A172 (cell line): ENCODE measurements around the gene TPRA1. TPM values are rescaled to one million over a fixed set of nuclear protein-coding genes. Genes with fewer than 3 reads are reported as not detected.
A peak's percentile ranks its signal among the peaks of the same experiment; 100 is the strongest.
"Not testable (repeated sequence)": the region's sequence is repeated elsewhere in the genome, so short reads cannot be mapped to it uniquely, and the experiment has no call there.

Experiments
- DNase-seq: peaks from one replicate; pipeline ENCODE4 v3.0.0-alpha.2; 2015; ENCODE audit warnings: low spot score
- total RNA-seq: library from RNA; depleted of rRNA; stranded (reverse); fragments of >200 nt; shearing (Covaris generic); gene quantifications from 2 replicates; pipeline ENCODE4 v1.2.3, GENCODE V29; 2014; rRNA removed

The TPRA1 gene
- total RNA-seq, 1 experiment from 2014 or later, result 61.8 TPM

GRCh38 chr3:127536830-127537812 lies 53.4 kb downstream of the TPRA1 start:
- no peak for DNase-seq

- DNase-seq, result no peak
Measured at GRCh38 chr3:127535901-127536829, 54.4 kb downstream of the TPRA1 start.

GRCh38 chr3:127535106-127535785 lies 55.3 kb downstream of the TPRA1 start:
- DNase-seq, result no peak

- no peak for DNase-seq
Measured at GRCh38 chr3:127534564-127534963, 56.0 kb downstream of the TPRA1 start.

GRCh38 chr3:127534161-127534451 lies 56.4 kb downstream of the TPRA1 start:
- DNase-seq, result no peak

- DNase-seq, result no peak
Measured at GRCh38 chr3:127532561-127533203, 57.9 kb downstream of the TPRA1 start.

GRCh38 chr3:127531821-127532220 lies 58.7 kb downstream of the TPRA1 start:
- DNase-seq, result no peak

GRCh38 chr3:127530863-127531262 lies 59.7 kb downstream of the TPRA1 start:
- not testable (repeated sequence) for DNase-seq

- DNase-seq, result no peak
Measured at GRCh38 chr3:127529346-127530188, 61.0 kb downstream of the TPRA1 start.

- peak; percentile 98 for DNase-seq
Measured at GRCh38 chr3:127525373-127525772, 65.2 kb downstream of the TPRA1 start.

GRCh38 chr3:127524296-127524896 lies 66.1 kb downstream of the TPRA1 start:
- DNase-seq, result no peak

Other genes starting within 250 kb of the TPRA1 start
- 197 and 201 TPM in 2 replicates for gene MCM2, start 7.7 kb upstream of the TPRA1 start, total RNA-seq
- gene PODXL2, start 38.5 kb upstream of the TPRA1 start, total RNA-seq, result 29.6 and 45.8 TPM in 2 replicates
- gene ABTB1, start 82.2 kb upstream of the TPRA1 start, total RNA-seq, result 1.9 and 4.2 TPM in 2 replicates
- gene MGLL, start 231.8 kb upstream of the TPRA1 start, total RNA-seq, result 31.2 and 31.4 TPM in 2 replicates